ENCODE measurements around the gene SLCO4A1. TPM values are rescaled to one million over a fixed set of nuclear protein-coding genes. Genes with fewer than 3 reads are reported as not detected.

SLCO4A1 gene
- total and polyA plus RNA-seq, 4 donors: 4.7 to 152 (median 42.5) TPM

DNA sequence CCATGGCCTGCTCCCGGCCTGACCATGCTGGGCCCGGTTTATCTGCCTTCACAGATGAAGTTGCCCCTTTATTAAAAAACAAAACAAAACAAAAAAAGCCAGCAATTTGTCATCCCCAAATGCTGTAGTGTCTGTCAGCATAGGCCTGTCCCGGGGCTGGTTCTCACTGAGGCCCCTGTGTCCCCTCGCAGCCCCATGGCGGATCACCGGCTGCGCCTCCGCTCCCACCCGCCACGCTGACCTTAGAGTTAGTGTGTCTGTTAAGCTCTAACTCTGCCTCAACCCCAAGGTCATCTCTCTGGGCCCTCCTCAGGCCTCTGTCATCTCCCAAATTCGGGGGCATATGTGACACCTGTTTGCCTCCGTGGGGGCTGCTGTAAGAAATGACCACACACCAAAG lies 11.1 kb downstream of the SLCO4A1 start:
- Histone ChIP-seq H3K4me1 (ENCODE audit: control insufficient read depth in 5 of 5, insufficient read depth in 5 of 5, low read length in 5 of 5) (peaks cover 0 to 35% (median 15%) of the 10 kb centered on the region in 5 donors), H3K9me3 (ENCODE audit: control insufficient read depth in 4 of 4, insufficient read depth in 3 of 4, low read length in 3 of 4) (peaks cover 0 to 2% (median 0%) of the 10 kb centered on the region in 4 donors), H3K4me3 (no peak overlapping the region), H3K9ac (ENCODE audit: insufficient read depth in 1 of 2, low read length in 2 of 2) (no peak overlapping the region), H3K36me3 (ENCODE audit: control insufficient read depth in 4 of 4, insufficient read depth in 4 of 4, low read length in 4 of 4) (peaks cover 0 to 11% (median 0%) of the 10 kb centered on the region in 4 donors), H3K27ac (ENCODE audit: low read depth in 1 of 2, low read length in 1 of 2) (peak overlapping the region in 1 of 2 donors; percentile 95), H3K27me3 (ENCODE audit: control insufficient read depth in 3 of 3, insufficient read depth in 3 of 3, low read length in 2 of 3) (no peaks in the 10 kb centered on the region)
- TF ChIP-seq, protein P1, sequence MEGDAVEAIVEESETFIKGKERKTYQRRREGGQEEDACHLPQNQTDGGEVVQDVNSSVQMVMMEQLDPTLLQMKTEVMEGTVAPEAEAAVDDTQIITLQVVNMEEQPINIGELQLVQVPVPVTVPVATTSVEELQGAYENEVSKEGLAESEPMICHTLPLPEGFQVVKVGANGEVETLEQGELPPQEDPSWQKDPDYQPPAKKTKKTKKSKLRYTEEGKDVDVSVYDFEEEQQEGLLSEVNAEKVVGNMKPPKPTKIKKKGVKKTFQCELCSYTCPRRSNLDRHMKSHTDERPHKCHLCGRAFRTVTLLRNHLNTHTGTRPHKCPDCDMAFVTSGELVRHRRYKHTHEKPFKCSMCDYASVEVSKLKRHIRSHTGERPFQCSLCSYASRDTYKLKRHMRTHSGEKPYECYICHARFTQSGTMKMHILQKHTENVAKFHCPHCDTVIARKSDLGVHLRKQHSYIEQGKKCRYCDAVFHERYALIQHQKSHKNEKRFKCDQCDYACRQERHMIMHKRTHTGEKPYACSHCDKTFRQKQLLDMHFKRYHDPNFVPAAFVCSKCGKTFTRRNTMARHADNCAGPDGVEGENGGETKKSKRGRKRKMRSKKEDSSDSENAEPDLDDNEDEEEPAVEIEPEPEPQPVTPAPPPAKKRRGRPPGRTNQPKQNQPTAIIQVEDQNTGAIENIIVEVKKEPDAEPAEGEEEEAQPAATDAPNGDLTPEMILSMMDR (IDR thresholded peaks at IDR 0.05; ENCODE audit: control extremely low read depth, extremely low read depth): no peak
- WGBS, 2 donors: 89 to 90% methylated on average over 12 of the region's 12 CpGs
- ATAC-seq (ENCODE audit: insufficient read depth, low FRiP score) (no peak), DNase-seq (no peak)

DNA sequence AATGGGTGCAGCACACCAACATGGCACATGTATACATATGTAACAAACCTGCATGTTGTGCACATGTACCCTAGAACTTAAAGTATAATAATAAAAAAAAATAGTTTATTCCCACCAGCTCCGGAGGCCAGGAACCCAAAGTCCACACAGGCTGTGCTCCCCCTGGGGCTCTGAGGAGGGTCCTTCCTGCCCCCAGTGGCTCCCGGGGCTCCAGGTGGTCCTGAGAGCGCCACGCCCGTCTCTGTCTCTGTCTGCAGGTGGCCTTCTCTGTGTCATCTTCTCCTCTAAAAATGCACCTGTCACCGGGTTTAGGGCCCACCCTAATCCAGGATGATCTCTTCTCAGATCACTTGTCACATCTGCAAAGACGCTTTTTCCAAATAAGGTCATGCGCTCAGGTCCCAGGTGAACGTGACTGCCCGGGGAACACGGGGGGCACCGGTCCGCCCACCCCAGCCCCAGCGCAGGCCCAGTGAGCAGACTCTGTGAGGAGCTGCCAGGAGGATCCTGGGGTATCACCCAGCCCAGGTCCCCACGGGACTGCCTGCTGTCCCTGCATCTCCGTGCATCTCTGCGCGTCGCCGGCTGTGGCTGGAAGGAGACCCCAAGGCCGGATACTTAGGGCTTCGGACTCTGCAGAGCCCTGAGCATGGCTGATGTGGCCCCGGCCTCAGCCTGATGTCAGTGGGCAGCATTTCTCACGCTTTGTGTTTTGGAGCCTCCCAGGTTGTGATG lies 11.8 kb downstream of the SLCO4A1 start:
- TF ChIP-seq, protein P1 (IDR thresholded peaks at IDR 0.05; ENCODE audit: control extremely low read depth, extremely low read depth): no peak
- Histone ChIP-seq H3K36me3 (ENCODE audit: control insufficient read depth in 4 of 4, insufficient read depth in 4 of 4, low read length in 4 of 4) (peaks cover 0 to 11% (median 0%) of the 10 kb centered on the region in 4 donors), H3K4me1 (ENCODE audit: control insufficient read depth in 5 of 5, insufficient read depth in 5 of 5, low read length in 5 of 5) (peaks cover 0 to 35% (median 15%) of the 10 kb centered on the region in 5 donors), H3K9ac (ENCODE audit: insufficient read depth in 1 of 2, low read length in 2 of 2) (no peak overlapping the region), H3K27me3 (ENCODE audit: control insufficient read depth in 3 of 3, insufficient read depth in 3 of 3, low read length in 2 of 3) (no peaks in the 10 kb centered on the region), H3K4me3 (no peak overlapping the region), H3K27ac (ENCODE audit: low read depth in 1 of 2, low read length in 1 of 2) (no peak overlapping the region), H3K9me3 (ENCODE audit: control insufficient read depth in 4 of 4, insufficient read depth in 3 of 4, low read length in 3 of 4) (peaks cover 0 to 2% (median 0%) of the 10 kb centered on the region in 4 donors)
- WGBS, 2 donors: 93 to 96% methylated on average over 24 of the region's 24 CpGs
- DNase-seq (no peak), ATAC-seq (ENCODE audit: insufficient read depth, low FRiP score) (no peak)

DNA sequence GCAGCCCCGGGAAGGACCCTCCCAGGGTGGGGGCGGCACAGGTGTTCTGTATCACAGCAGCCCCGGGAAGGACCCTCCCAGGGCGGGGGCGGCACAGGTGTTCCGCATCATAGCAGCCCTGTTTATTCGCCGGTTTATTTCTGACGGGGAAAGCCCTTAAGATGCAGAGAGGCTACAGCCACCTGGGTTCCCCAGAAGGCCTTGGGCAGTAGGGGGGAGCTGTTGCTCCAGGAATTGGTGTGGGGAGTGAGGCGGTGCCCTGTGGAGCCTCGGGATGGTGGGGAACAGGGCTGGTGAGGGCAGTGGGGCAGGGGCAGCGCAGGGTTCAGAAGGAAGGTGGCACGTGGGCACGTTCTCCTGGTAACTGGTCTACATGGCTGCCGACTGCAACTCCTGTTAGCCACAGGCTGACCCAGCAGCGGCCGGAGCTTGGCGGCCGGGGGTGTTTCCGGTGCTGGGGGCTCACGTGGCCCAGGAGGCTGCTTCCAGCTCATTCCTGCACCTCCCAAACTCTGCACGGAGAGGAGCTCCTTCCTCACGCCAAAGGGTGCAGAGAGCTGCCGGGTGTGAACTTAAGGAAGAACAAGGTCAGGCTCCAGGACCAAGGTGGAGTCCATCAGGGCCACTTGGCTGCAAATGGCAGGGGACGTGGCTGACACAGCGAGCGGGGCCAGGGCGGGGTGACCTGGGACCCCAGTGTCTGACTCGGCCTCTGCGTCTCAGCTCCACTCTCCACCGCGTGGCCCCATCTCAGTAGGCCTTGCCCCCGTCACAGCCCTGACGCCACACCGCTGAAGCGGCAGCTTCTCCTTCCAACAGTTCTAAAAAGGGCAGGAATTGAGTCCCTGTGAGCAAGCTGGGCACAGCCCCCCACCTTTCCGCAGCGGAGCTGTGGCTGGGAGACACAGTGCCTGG lies 13.2 kb downstream of the SLCO4A1 start:
- WGBS, 2 donors: 89 to 93% methylated on average over 36 to 38 of the region's 38 CpGs
- Histone ChIP-seq H3K9me3 (ENCODE audit: control insufficient read depth in 4 of 4, insufficient read depth in 3 of 4, low read length in 3 of 4) (peaks cover 0 to 2% (median 0%) of the 10 kb centered on the region in 4 donors), H3K36me3 (ENCODE audit: control insufficient read depth in 4 of 4, insufficient read depth in 4 of 4, low read length in 4 of 4) (peaks cover 0 to 11% (median 0%) of the 10 kb centered on the region in 4 donors), H3K27ac (ENCODE audit: low read depth in 1 of 2, low read length in 1 of 2) (no peak overlapping the region), H3K4me1 (ENCODE audit: control insufficient read depth in 5 of 5, insufficient read depth in 5 of 5, low read length in 5 of 5) (peaks cover 0 to 28% (median 15%) of the 10 kb centered on the region in 5 donors), H3K4me3 (no peak overlapping the region), H3K9ac (ENCODE audit: insufficient read depth in 1 of 2, low read length in 2 of 2) (no peak overlapping the region), H3K27me3 (ENCODE audit: control insufficient read depth in 3 of 3, insufficient read depth in 3 of 3, low read length in 2 of 3) (no peaks in the 10 kb centered on the region)
- TF ChIP-seq, protein P1 (IDR thresholded peaks at IDR 0.05; ENCODE audit: control extremely low read depth, extremely low read depth): no peak
- ATAC-seq (ENCODE audit: insufficient read depth, low FRiP score): no peak
- no peak for DNase-seq
